Measurements from ENCODE around the gene TOMM34. TPM values are rescaled to one million over a fixed set of nuclear protein-coding genes. Genes with fewer than 3 reads are reported as not detected.
A peak's percentile ranks its signal among the peaks of the same experiment; 100 is the strongest.

TOMM34 gene
- total and polyA plus RNA-seq, 9 of the 15 experiments (the other 6 are each of a cell fraction or from before 2014, with no cell fraction given) = 18.1 to 69.4 (median 41.7) TPM

GRCh38 chr20:44966030-44966961 lies 6.1 kb upstream of the TOMM34 start, which contains the start of gene STK4 (continued):
- TF ChIP-seq, protein P1, sequence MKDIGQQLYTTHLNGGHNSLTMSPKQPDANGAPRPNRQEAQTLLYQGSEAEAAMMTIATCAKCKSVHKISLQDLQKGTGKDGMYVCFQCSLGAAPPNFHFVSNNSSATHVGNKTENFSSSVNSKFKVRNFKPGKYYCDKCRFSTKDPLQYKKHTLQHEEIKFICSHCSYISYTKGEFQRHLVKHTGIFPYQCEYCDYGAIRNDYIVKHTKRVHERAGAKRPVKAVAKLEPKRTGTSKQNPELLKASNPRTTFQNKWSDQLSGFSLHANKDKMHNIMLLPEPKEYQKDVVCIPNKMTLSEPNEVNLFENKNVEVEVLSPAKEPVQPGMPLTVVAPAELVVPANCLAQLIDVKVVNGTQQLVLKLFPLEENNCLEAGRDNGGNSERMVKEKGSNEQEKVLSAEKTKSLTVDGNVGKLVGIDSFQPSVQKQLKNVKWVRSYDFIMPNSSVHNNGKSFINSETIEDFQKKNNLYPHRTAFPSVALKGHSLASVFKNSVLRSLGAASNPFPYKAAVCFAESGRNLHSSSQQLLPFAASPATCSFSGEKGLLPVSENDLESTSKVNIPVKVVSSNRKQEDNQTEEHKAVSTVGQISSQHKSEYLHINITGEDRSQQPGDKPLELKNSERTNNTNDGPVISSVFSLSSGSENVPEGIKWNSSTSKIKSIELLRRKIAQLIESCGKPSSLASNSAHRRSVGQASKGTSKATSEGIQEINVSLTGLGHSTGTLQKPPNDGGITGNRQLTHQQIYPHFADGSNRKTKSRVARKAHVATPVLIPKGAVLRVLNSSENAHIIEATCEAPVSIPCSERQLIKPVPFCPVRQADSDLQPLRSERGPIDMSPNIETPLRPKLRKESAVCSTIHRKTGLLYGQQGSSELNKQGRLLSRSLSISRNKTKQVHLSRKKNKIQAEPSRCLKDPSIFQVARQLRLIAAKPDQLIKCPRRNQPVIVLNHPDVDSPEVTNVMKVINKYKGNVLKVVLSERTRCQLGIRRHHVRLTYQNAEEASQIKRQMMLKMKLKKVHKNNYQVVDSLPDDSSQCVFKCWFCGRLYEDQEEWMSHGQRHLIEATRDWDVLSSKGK (CRISPR knock-in tag; IDR thresholded peaks at IDR 0.05) = no peak
- TF ChIP-seq ZNF224 (CRISPR knock-in tag; IDR thresholded peaks at IDR 0.05) (no peak), FOXK1 (CRISPR knock-in tag; IDR thresholded peaks at IDR 0.05; ENCODE audit: borderline replicate concordance) (no peak), GATAD2B (IDR thresholded peaks at IDR 0.05; ENCODE audit: borderline replicate concordance) (peak; percentile 88; the same call in 1 of the 2 replicates), RCOR1 (IDR thresholded peaks at IDR 0.05; ENCODE audit: borderline replicate concordance in 1 of 2, low read depth in 2 of 2, low read length in 2 of 2) (peak in 1 of 2 experiments; percentile 67; a peak in 2 of 4 replicates), MEF2A (IDR thresholded peaks at IDR 0.05; ENCODE audit: control insufficient read depth, low read depth, low read length) (no peak), ZFP1 (CRISPR knock-in tag; IDR thresholded peaks at IDR 0.05) (no peak), RBFOX2 (IDR thresholded peaks at IDR 0.05; ENCODE audit: low read depth, low read length) (peak; percentile 99), CREB1 (IDR thresholded peaks at IDR 0.05) (peak; percentile 82), CREB1 (CRISPR knock-in tag; IDR thresholded peaks at IDR 0.05) (peak; percentile 84), RAD21 (CRISPR knock-in tag; conservative IDR thresholded peaks at IDR 0.05 in 1 of 2, IDR thresholded peaks at IDR 0.05 in 1 of 2) (peak; percentile 26 to 39; a peak in 2 of 4 replicates), NFRKB (IDR thresholded peaks at IDR 0.05; ENCODE audit: low read depth) (no peak), NEUROD1 (IDR thresholded peaks at IDR 0.05; ENCODE audit: borderline replicate concordance, low read depth, low read length, partially characterized antibody) (peak; percentile 76), MCM2 (IDR thresholded peaks at IDR 0.05; ENCODE audit: low read depth) (no peak), TBP (optimal IDR thresholded peaks at IDR 0.05; ENCODE audit: low read depth, low read length) (peak; percentile 83), CBX1 (IDR thresholded peaks at IDR 0.05; ENCODE audit: low read depth) (no peak), THRB (CRISPR knock-in tag; conservative IDR thresholded peaks at IDR 0.05) (0 out of 2 replicates have a peak, but pooled peaks have one; percentile 8), ZNF77 (CRISPR knock-in tag; IDR thresholded peaks at IDR 0.05) (no peak), DMBX1 (CRISPR knock-in tag; IDR thresholded peaks at IDR 0.05; ENCODE audit: borderline replicate concordance) (0 out of 2 replicates have a peak, but pooled peaks have one; percentile 54)
- TF ChIP-seq, protein P2, sequence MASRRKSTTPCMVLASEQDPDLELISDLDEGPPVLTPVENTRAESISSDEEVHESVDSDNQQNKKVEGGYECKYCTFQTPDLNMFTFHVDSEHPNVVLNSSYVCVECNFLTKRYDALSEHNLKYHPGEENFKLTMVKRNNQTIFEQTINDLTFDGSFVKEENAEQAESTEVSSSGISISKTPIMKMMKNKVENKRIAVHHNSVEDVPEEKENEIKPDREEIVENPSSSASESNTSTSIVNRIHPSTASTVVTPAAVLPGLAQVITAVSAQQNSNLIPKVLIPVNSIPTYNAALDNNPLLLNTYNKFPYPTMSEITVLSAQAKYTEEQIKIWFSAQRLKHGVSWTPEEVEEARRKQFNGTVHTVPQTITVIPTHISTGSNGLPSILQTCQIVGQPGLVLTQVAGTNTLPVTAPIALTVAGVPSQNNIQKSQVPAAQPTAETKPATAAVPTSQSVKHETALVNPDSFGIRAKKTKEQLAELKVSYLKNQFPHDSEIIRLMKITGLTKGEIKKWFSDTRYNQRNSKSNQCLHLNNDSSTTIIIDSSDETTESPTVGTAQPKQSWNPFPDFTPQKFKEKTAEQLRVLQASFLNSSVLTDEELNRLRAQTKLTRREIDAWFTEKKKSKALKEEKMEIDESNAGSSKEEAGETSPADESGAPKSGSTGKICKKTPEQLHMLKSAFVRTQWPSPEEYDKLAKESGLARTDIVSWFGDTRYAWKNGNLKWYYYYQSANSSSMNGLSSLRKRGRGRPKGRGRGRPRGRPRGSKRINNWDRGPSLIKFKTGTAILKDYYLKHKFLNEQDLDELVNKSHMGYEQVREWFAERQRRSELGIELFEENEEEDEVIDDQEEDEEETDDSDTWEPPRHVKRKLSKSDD (conservative IDR thresholded peaks at IDR 0.05; ENCODE audit: low read length) = no peak
